Ishikawa (cell line): Measurements from ENCODE around the gene ECT2L.

Source experiments
- EP300 ChIP-seq: IDR thresholded peaks from 2 replicates; pipeline ENCODE4 v1.6.1; 2012; ENCODE audit warnings: borderline replicate concordance
- USF1 ChIP-seq: IDR thresholded peaks from 2 replicates; pipeline ENCODE4 v1.6.1; 2012
- YY1 ChIP-seq: IDR thresholded peaks from 2 replicates; pipeline ENCODE4 v1.6.1; 2012; ENCODE audit warnings: low read depth

- TF ChIP-seq YY1 (peak; percentile 62; the same call in 1 of the 2 replicates), EP300 (peak; percentile 93), USF1 (peak; percentile 65; the same call in 1 of the 2 replicates)
Measured at GRCh38 chr6:138817799-138818198, 21.9 kb downstream of the ECT2L start.
